Adrenal gland (tissue), 12 donors: ENCODE data around the gene ADCY5. TPM values are rescaled to one million over a fixed set of nuclear protein-coding genes. Genes with fewer than 3 reads are reported as not detected.

Experiments
- DNase-seq, 7 donors: peaks; one replicate each; pipeline ENCODE4 v3.0.0-alpha.2; 2019 to 2020
- H3K27ac ChIP-seq, 5 donors: fragments of 200-600 bp; sonication (generic) in 4 of 5; 1 replicate in 3 of 5; 2 replicates in 2 of 5; pipeline versions ENCODE4 v1.5.1 to v1.8.0; 2016 to 2020; ENCODE audit warnings: mild to moderate bottlenecking in 1 of 5
- H3K27me3 ChIP-seq: fragments of 200-600 bp; 2 replicates; pipeline ENCODE4 v1.8.0; 2021
- H3K36me3 ChIP-seq, 2 donors: fragments of 200-600 bp; replicated peaks in 1 of 2; 1 replicate in 1 of 2; 2 replicates in 1 of 2; pipeline versions ENCODE4 v1.5.1 to v1.8.0; 2018 to 2022
- H3K4me1 ChIP-seq, 2 donors: fragments of 200-600 bp; replicated peaks in 1 of 2; 1 replicate in 1 of 2; 2 replicates in 1 of 2; pipeline versions ENCODE4 v1.5.1 to v1.8.0; 2018 to 2021
- H3K4me3 ChIP-seq, 4 donors: fragments of 200-600 bp; sonication (generic) in 3 of 4; one replicate each; pipeline ENCODE4 v1.5.1; 2016 to 2018
- H3K9me3 ChIP-seq, 3 donors: fragments of 200-600 bp; sonication (generic) in 1 of 3; replicated peaks in 1 of 3; 1 replicate in 2 of 3; 2 replicates in 1 of 3; pipeline versions ENCODE4 v1.5.1 to v1.8.0; 2016 to 2021
- CTCF ChIP-seq, 6 experiments: fragments of 450-650 bp in 4 of 6; fragments of 200-600 bp in 2 of 6; sonication (generic) in 1 of 6; IDR thresholded peaks; 1 replicate in 5 of 6; 2 replicates in 1 of 6; pipeline versions ENCODE4 v1.5.1 to v1.8.0; 2016 to 2021; ENCODE audit warnings: antibody characterized with exemption in 6 of 6, mild to moderate bottlenecking in 2 of 6, moderate library complexity in 1 of 6
- POLR2A ChIP-seq, 2 donors: fragments of 450-650 bp; IDR thresholded peaks; one replicate each; pipeline ENCODE4 v1.6.1; 2017; ENCODE audit warnings: antibody characterized with exemption in 2 of 2, mild to moderate bottlenecking in 2 of 2, moderate library complexity in 1 of 2
- WGBS, 4 donors: extraction: QIAGEN DNeasy Blood & Tissue Kit in 2 of 4; methylation state at CpG; one replicate each; pipeline versions ENCODE4 v1.1.5 to v1.1.7; 2013 to 2017; 5-methylcytosine and 5-hydroxymethylcytosine counted together
- intact Hi-C, 2 donors: fragments of 100-400 bp; cut with DNase I; formaldehyde crosslinking; loops; one replicate each; pipeline versions ENCODE4 v1.14.1 to v1.15.0; 2022 to 2023
- polyA plus RNA-seq, 3 donors: library from polyadenylated mRNA; stranded (reverse); fragments of 200-250 nt in 2 of 3; fragments of 350-450 nt in 1 of 3; fragmentation: Illumina TruSeq in 1 of 3; extraction: RNeasy Lipid Tissue Mini Kit (QIAGEN cat#74804) in 1 of 3; gene quantifications; one replicate each; pipeline ENCODE4 v1.2.3, GENCODE V29; 2013 to 2014
- total RNA-seq, 9 donors: library from RNA; depleted of rRNA in 4 of 9; stranded (reverse); fragments of >200 nt in 4 of 9; fragments of 120-200 nt in 1 of 9; fragmentation: NEBNext Ultra II Directional in 1 of 9; extraction: Animal tissue kit (Norgen Biotek cat#: 25700) in 1 of 9; gene quantifications; one replicate each; pipeline versions ENCODE4 v1.1.0 to v1.2.4, GENCODE V29; 2013 to 2023
- donor health status: healthy with polysubstance abuse.
- donor health status: Bipolar disorder and iron deficiency.
- donor health status: DM: yes; HTN: yes; CAD: no.
- donor health status: DM: no; HTN: no; CAD: no.
- donor health status: DM: no; HTN: no; CAD: no.
- donor health status: DM: yes; HTN: yes; CAD: no.

The ADCY5 gene
- total and polyA plus RNA-seq, 12 donors = 1.2 to 12.4 (median 4.4) TPM

- no peaks in the 10 kb centered on the region for H3K27me3 ChIP-seq
- H3K9me3 ChIP-seq = no peaks in the 10 kb centered on the region
- H3K4me1 ChIP-seq = no peaks in the 10 kb centered on the region
- H3K36me3 ChIP-seq = no peaks in the 10 kb centered on the region
- H3K4me3 ChIP-seq = no peak overlapping the region
- TF ChIP-seq CTCF (IDR thresholded peaks at IDR 0.05) = no peak
- no peak for TF ChIP-seq POLR2A (IDR thresholded peaks at IDR 0.05)
- intact Hi-C loops = no loop called here
- 62 to 73% (median 72%) methylated on average over 6 of the region's 6 CpGs for WGBS, 4 donors
- DNase-seq = no peak
- no peak overlapping the region for H3K27ac ChIP-seq
These were observed 138.1 kb downstream of the ADCY5 start for GRCh38 chr3:123310741-123311140.

- WGBS, 4 donors = 82 to 95% (median 90%) methylated on average over 7 to 8 of the region's 8 CpGs
- TF ChIP-seq CTCF (IDR thresholded peaks at IDR 0.05) = no peak
- no peak for TF ChIP-seq POLR2A (IDR thresholded peaks at IDR 0.05)
- H3K4me3 ChIP-seq = no peak overlapping the region
- H3K36me3 ChIP-seq = no peaks in the 10 kb centered on the region
- intact Hi-C loops = no loop called here
- H3K9me3 ChIP-seq = no peaks in the 10 kb centered on the region
- no peak overlapping the region for H3K27ac ChIP-seq
- H3K27me3 ChIP-seq = no peaks in the 10 kb centered on the region
- no peak for DNase-seq
- H3K4me1 ChIP-seq = no peaks in the 10 kb centered on the region
These were observed 138.7 kb downstream of the ADCY5 start for GRCh38 chr3:123310186-123310585.

GRCh38 chr3:123307064-123307463 is 141.8 kb downstream of the ADCY5 start:
- 80 to 88% (median 86%) methylated on average over 5 of the region's 5 CpGs for WGBS, 4 donors
- DNase-seq = no peak
- H3K27me3 ChIP-seq = no peaks in the 10 kb centered on the region
- TF ChIP-seq POLR2A (IDR thresholded peaks at IDR 0.05) (no peak), CTCF (IDR thresholded peaks at IDR 0.05) (no peak)
- no peaks in the 10 kb centered on the region for H3K4me1 ChIP-seq
- intact Hi-C loops = no loop called here
- peaks cover 0 to 6% of the 10 kb centered on the region in 2 donors for H3K36me3 ChIP-seq
- no peak overlapping the region for H3K4me3 ChIP-seq
- no peaks in the 10 kb centered on the region for H3K9me3 ChIP-seq
- H3K27ac ChIP-seq = no peak overlapping the region

- Histone ChIP-seq H3K4me1 (no peaks in the 10 kb centered on the region), H3K9me3 (no peaks in the 10 kb centered on the region), H3K27me3 (no peaks in the 10 kb centered on the region), H3K36me3 (peaks cover 0 to 7% of the 10 kb centered on the region in 2 donors), H3K4me3 (no peak overlapping the region), H3K27ac (no peak overlapping the region)
- no peak for DNase-seq
- no peak for TF ChIP-seq POLR2A (IDR thresholded peaks at IDR 0.05)
- intact Hi-C loops = no loop called here
- 80 to 88% (median 84%) methylated on average over 1 to 2 of the region's 2 CpGs for WGBS, 4 donors
These were observed 143.7 kb downstream of the ADCY5 start for GRCh38 chr3:123305192-123305591.

- TF ChIP-seq POLR2A (IDR thresholded peaks at IDR 0.05) = no peak
- TF ChIP-seq CTCF (IDR thresholded peaks at IDR 0.05) = no peak
- intact Hi-C loops = no loop called here
- Histone ChIP-seq H3K36me3 (peaks cover 0 to 7% of the 10 kb centered on the region in 2 donors), H3K4me1 (no peaks in the 10 kb centered on the region), H3K27me3 (no peaks in the 10 kb centered on the region), H3K4me3 (no peak overlapping the region), H3K27ac (no peak overlapping the region), H3K9me3 (no peaks in the 10 kb centered on the region)
- no peak for DNase-seq
- WGBS, 4 donors = 87 to 89% (median 87%) methylated on average over 11 to 15 of the region's 15 CpGs
These were observed 144.8 kb downstream of the ADCY5 start for GRCh38 chr3:123303976-123304560.
